HG02870 (cell line): ENCODE measurements around the gene ALDH4A1.

Experiments
- ATAC-seq: cut with Tn5 transposase; IDR thresholded peaks from one replicate; pipeline ENCODE4 v1.9.1; 2021; ENCODE audit warnings: mild to moderate bottlenecking, moderate library complexity; ENCODE audit not compliant: unreplicated experiment

The ALDH4A1 gene

GRCh38 chr1:18922848-18923755 lies 20.7 kb upstream of the ALDH4A1 start:
- ATAC-seq: no peak

DNA sequence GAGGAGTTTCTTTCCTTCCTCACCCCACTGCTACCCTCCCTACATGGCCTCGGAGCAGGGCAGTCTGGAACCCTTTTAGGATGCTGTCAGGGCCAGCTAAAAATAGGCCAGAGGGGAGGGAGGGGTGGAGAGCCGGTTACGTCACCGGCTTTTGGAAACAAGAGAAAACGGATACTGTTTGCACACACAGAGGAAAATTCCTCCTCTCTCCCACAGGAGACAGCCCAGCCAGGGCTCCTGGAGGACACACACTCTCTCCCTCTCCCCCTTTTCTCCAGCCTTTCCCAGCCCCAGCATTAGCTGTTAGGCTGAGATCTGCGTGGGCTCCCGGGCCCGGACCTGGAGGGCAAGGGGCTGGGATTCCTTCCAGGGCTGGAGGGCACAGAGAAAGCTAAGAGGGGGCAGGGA lies 20.0 kb upstream of the ALDH4A1 start:
- no peak for ATAC-seq

- ATAC-seq: no peak
These were observed 19.3 kb upstream of the ALDH4A1 start for GRCh38 chr1:18921516-18922251.

DNA sequence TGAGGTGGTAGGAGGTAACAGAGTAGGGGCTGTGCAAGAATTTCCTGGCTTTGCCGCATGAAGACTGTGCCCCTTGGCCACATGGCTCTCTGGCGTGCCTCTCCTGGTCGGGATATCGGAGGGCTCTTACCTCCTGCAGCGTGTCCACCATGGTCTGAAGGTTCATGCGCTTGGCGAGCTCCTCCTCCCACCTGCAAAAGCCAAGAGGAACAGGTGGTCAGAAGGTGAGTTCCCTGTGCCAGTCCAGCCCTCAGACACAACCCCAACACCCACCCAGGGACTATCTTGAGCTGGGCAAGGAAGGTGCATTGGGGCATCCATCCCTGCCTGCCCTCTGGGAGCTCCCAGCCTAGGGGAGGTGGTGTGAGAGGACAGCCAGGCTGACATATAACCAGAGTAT lies 18.6 kb upstream of the ALDH4A1 start:
- no peak for ATAC-seq

GRCh38 chr1:18919956-18920355 lies 17.6 kb upstream of the ALDH4A1 start:
- ATAC-seq: no peak

GRCh38 chr1:18919197-18919905 lies 17.0 kb upstream of the ALDH4A1 start:
- no peak for ATAC-seq

GRCh38 chr1:18918417-18918816 lies 16.1 kb upstream of the ALDH4A1 start:
- no peak for ATAC-seq

DNA sequence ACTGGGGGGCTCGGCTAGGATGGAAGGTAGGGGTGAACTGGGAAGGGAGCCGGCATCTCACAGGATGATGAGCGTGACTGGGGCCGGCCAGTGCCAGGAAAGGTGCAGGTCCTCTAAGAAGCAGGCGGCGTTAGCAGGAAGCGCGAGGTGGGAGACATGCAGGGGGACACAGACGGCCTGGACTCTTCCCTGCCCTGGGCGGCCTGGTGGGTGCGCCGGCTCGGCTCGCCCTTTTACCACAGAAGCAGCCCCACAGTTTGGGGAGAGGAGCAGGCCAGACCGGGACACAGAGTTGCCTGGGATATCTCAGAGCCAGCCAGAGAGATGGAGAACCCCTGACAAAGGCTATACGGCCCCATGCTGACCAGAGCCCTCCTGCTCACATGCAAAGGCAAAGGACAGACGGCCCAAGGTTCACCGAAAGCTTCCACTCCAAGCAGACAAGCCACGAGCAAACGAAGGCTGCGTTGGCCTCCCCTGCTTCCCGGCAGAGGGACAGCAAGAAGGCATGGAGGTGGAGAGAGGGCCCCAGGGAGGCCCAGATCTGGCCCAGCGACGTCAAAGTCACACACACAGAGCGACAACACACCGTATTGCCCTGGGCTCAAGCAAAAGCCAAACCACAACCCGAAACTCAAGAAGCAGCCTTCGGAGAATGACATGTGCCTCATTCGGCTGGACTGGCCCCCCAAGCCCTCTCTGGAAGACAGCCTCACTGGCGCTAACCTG lies 14.9 kb upstream of the ALDH4A1 start:
- no peak for ATAC-seq

DNA sequence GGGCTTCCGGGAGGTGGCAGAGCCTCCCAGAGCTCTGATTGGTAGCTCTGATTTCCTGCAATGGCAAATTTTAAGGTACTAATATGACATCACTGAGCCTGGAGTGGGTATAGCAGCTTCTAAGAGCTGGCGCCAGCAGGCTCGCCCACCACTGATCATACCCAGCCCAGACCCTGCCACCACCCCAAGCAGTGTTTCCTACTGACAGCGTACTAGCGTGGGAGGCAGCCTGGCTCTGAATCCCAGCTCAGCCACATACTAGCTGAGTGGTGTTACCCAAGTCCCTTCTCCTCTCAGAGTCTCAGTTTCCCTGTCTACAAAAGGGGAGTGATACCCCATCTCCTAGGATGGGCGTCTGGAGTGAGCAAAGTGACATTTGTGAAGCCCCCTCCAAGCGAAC lies 13.0 kb upstream of the ALDH4A1 start:
- ATAC-seq: no peak

DNA sequence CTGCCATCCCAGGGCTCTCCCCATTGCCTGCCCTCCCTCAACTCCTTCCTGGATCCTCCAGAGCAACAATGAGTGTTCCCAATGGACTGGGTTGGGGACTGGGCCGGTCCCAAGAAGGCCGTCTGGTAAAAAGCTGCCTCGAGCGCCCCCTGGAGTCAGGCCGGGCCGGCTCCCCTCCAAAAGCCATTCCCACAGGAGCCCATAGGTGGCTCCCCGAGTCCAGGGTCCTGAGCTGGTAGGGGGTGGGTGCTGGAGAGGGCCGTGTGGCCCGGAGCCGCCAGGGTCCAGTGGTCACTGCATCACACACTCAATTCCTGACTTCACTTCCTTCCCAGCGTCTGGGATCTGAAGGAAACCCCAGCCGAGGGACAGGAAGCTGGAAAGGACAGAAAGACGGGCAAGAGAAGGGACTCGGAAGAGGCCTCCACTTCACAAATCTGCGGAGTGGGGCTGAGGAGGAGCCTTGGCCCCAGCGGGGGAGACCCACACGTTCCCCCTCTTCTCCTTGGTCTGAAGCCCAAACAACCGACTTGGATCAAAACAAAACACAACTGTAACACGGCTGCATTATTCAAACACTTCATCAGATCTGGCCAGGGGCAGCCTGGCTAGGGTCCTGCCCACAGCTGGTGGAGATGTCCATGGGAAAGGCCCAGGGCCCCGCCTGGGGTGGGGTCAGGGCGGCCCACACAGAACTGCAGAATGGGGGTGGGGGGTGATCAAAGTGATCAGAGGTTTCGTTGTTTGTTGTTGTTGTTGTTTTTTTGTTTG lies 10.9 kb upstream of the ALDH4A1 start:
- no peak for ATAC-seq

DNA sequence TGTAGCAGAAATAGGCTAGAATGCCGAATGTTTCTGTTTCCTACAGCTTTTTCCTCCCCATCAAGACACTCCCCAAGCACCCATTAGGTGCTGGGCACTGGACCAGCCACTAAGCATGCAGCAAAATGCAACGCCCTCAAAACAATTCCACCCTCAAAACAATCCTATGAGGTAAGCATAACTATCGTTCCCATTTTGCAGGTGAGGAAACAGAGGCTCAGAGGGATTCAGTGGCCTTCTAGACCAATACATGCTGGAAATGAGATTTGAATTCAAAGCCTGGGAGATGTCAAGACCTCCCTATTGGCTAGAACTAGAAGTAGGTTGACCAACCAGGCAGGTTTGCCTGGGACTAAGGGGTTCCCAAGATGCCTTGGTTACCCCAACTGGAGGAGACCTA lies 10.2 kb upstream of the ALDH4A1 start:
- no peak for ATAC-seq

DNA sequence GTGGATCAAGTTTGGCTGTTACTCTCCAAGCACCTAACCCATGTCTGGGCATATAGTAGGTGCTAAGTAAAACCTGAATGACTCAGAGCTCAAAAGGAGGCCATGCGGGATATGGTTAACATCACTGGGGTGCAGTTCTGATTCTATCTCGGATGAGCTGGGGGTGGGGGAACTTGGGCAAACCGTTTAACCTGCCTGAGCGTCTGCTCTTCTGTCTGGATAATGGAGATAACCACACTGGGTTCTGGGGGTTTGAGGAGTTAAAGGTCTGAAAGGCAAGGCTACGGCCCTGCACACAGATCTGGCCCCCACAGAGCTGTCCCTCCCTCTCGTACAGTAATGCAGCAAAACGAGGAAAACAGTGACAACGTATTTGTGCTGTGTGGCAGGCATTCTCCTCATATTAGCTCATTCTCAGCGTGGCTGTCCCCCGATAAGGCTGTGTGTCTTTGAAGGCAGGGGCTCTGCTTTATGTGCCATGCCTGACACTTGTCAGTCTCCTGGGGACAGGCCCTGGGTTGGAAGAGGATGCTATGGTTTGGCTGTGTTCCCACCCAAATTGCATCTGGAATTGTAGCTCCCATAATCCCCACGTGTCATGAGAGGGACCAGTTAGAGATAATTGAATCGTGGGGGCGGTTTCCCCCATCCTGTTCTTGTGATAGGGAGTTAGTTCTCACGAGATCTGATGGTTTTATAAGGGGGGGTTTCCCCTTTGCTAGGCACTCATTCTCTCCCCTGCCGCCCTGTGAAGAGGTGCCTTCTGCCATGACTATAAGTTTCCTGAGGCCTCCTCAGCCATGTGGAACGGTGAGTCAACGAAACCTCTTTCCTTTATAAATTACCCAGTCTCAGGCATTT lies 6.8 kb upstream of the ALDH4A1 start:
- no peak for ATAC-seq

GRCh38 chr1:18907917-18908845 lies 5.8 kb upstream of the ALDH4A1 start:
- ATAC-seq: no peak

DNA sequence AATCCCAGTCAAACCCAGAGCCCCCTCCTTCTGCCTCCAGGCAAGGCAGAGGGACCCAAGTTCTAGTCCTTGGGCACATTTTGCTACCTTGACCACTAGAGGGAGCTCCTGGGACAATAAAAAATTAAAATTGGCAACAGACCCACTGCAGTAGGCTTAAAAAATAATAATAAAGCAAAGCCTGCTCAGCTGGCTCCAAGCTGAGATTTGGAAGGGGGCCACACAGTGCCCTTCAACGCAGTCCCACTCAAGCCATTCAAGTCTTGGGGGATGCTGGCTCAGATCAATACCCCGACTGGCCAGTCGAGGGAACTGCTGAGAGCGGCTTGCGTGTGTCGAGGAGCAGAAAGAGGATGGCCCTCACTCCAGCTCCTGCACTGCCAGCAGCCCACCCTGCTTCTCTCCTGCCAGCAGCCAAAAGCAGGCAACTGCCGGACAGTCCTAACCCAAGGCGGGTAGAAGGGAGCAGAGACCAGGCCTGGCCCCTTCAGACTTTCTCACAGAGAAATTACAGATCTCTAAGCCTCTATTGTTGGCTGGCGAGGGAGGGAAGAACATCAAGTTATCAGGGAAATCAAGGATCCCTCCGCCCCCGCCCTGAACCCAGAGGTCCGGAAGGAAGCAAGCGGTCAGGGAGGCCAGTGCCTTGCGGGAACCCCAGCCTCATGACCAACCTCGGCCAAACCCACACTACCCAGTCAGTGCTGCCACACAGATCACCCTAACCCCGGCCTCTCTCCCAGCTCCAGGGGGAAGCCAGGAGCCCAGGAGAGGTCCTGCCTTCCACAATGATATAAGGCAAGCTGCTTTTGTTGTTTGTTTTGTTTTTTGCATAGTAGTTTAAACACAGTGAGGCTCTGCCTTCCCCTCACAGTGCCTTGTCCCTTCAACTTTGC lies 4.9 kb upstream of the ALDH4A1 start:
- ATAC-seq: no peak

DNA sequence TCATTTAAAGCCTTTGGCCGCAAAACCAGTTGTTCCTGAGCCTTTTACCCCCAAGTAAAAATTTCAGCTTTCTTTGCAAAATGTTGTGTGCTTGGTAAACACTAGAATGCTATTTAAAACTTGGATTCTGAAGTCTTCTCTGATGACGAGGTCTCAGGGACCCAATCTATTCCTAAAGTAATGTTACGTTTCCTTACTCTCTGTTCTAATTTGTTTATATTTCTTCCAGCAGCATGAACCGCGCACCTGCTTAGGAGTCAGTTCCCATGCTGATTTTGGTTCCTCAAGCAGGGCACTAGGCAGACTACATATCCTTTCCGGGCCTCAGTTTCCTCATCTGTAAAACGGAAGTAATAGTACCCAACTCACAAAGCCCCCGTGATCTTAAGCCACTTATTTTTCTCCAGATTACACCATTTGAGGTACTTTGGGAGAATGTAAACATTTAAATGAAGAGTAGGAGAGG lies 969 bp upstream of the ALDH4A1 start:
- no peak for ATAC-seq

- no peak for ATAC-seq
These were observed 318 bp downstream of the ALDH4A1 start for GRCh38 chr1:18901952-18902522.
